ENCODE measurements around the gene SDCCAG8. TPM values are rescaled to one million over a fixed set of nuclear protein-coding genes. Genes with fewer than 3 reads are reported as not detected.

Gene SDCCAG8
- total RNA-seq, 6 experiments from 2014 or later = 13.4 to 20.6 (median 15.6) TPM

- ATAC-seq (peak in 1 of 4 donors; percentile 11), DNase-seq (no peak)
- H3K27me3 ChIP-seq = no peaks in the 10 kb centered on the region
- no peaks in the 10 kb centered on the region for H3K9me3 ChIP-seq
- TF ChIP-seq CTCF (IDR thresholded peaks at IDR 0.05) (no peak), POLR2A (IDR thresholded peaks at IDR 0.05) (no peak)
- intact Hi-C loops (cut with DNase I) = no loop called here
- no peaks in the 10 kb centered on the region for H3K36me3 ChIP-seq
- H3K4me3 ChIP-seq = no peak overlapping the region
- no peak overlapping the region for H3K27ac ChIP-seq
- 93% methylated on average over 4 of the region's 5 CpGs for WGBS (ENCODE audit: insufficient coverage, low coverage, low lambda C conversion rate, missing lambda C conversion rate)
- H3K4me1 ChIP-seq = peaks cover 0 to 34% (median 8%) of the 10 kb centered on the region in 4 donors
Measured at GRCh38 chr1:243500512-243500911, 244.7 kb downstream of the SDCCAG8 start.

DNA sequence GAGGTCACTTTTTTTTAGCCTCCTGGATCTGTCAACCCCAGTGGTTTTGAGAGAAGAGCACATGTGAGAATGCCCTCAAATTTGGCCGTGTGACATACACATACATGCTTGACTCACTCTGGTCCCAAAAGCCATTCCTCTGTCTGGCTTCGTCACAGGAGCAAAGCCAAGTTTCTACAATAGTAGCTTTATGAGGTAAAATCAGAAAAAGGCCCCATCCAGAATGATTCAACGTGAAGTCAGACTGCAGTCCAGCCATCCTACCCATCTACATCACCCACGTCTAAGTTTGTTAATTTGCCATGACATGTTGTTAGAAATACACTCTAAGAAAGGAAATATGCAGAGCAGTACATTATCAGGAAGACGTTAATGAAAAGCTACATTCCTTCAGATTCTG, 245.2 kb downstream of the SDCCAG8 start:
- DNase-seq (no peak), ATAC-seq (no peak)
- no peak for TF ChIP-seq POLR2A (IDR thresholded peaks at IDR 0.05)
- TF ChIP-seq CTCF (IDR thresholded peaks at IDR 0.05) = no peak
- no peaks in the 10 kb centered on the region for H3K9me3 ChIP-seq
- H3K4me1 ChIP-seq = peaks cover 0 to 35% (median 9%) of the 10 kb centered on the region in 4 donors
- H3K27ac ChIP-seq = no peak overlapping the region
- intact Hi-C loops (cut with DNase I) = no loop called here
- H3K36me3 ChIP-seq = no peaks in the 10 kb centered on the region
- H3K4me3 ChIP-seq = no peak overlapping the region
- WGBS (ENCODE audit: insufficient coverage, low coverage, low lambda C conversion rate, missing lambda C conversion rate) = 86% methylated on average over 5 of the region's 5 CpGs
- no peaks in the 10 kb centered on the region for H3K27me3 ChIP-seq

- Histone ChIP-seq H3K4me3 (no peak overlapping the region), H3K4me1 (peaks cover 0 to 31% (median 9%) of the 10 kb centered on the region in 4 donors), H3K9me3 (no peaks in the 10 kb centered on the region), H3K27me3 (no peaks in the 10 kb centered on the region), H3K27ac (no peak overlapping the region), H3K36me3 (no peaks in the 10 kb centered on the region)
- DNase-seq (no peak), ATAC-seq (no peak)
- intact Hi-C loops (cut with DNase I) = no loop called here
- 93% methylated on average over 8 of the region's 8 CpGs for WGBS (ENCODE audit: insufficient coverage, low coverage, low lambda C conversion rate, missing lambda C conversion rate)
- TF ChIP-seq CTCF (IDR thresholded peaks at IDR 0.05) (no peak), POLR2A (IDR thresholded peaks at IDR 0.05) (no peak)
Measured at GRCh38 chr1:243503155-243503554, 247.3 kb downstream of the SDCCAG8 start.

GRCh38 chr1:243505986-243506689, 250.3 kb downstream of the SDCCAG8 start:
- H3K4me1 ChIP-seq = peaks cover 0 to 10% (median 4%) of the 10 kb centered on the region in 4 donors
- intact Hi-C loops (cut with DNase I) = no loop called here
- ATAC-seq (peak; percentile 93 to 98 (median 94)), DNase-seq (peak; percentile 85 to 88 (median 87))
- H3K27ac ChIP-seq = peak overlapping the region; percentile 31 to 54 (median 49)
- no peaks in the 10 kb centered on the region for H3K9me3 ChIP-seq
- TF ChIP-seq CTCF (IDR thresholded peaks at IDR 0.05) (no peak), POLR2A (IDR thresholded peaks at IDR 0.05) (no peak)
- H3K4me3 ChIP-seq = no peak overlapping the region
- no peaks in the 10 kb centered on the region for H3K36me3 ChIP-seq
- no peaks in the 10 kb centered on the region for H3K27me3 ChIP-seq
- 54% methylated on average over 6 of the region's 10 CpGs for WGBS (ENCODE audit: insufficient coverage, low coverage, low lambda C conversion rate, missing lambda C conversion rate)
